H1 (cell line): ENCODE results near the gene LRRC56. TPM values are rescaled to one million over a fixed set of nuclear protein-coding genes. Genes with fewer than 3 reads are reported as not detected.

Source experiments
- CTCF ChIA-PET: fragments of 300-600 bp; sonication (Branson Sonifier 250); formaldehyde crosslinking; loops from one replicate; lab custom pipeline; 2021; ENCODE audit not compliant: partially characterized antibody; lab: Charles Lee
- POLR2A ChIA-PET: fragments of 300-600 bp; sonication (Branson Sonifier 250); formaldehyde crosslinking; loops from one replicate; lab custom pipeline; 2021; ENCODE audit warnings: inconsistent platforms; ENCODE audit not compliant: partially characterized antibody; lab: Charles Lee
- DNase-seq, 2 experiments: peaks; one replicate each; pipeline versions ENCODE4 v3.0.0 to v3.0.0-alpha.2; 2010 to 2022; ENCODE audit warnings: low spot score in 2 of 2, low read depth in 1 of 2, mixed read lengths in 1 of 2
- FAIRE-seq: peaks from 2 replicates; lab custom pipeline; 2011; peaks lifted over from hg19 to GRCh38; lab: Jason Lieb, UNC
- H2AFZ ChIP-seq: 2 replicates; pipeline ENCODE4 v1.8.1; 2012; ENCODE audit warnings: low read length, inconsistent platforms
- H2AK5ac ChIP-seq: 2 replicates; pipeline ENCODE4 v1.6.1; 2013; ENCODE audit warnings: low read depth, low read length
- H2BK120ac ChIP-seq: replicated peaks from 2 replicates; pipeline ENCODE3; 2013; ENCODE audit warnings: low read depth, low read length, inconsistent platforms
- H2BK12ac ChIP-seq: 2 replicates; pipeline ENCODE4 v1.6.1; 2013; ENCODE audit warnings: low read depth, low read length
- H2BK15ac ChIP-seq: 2 replicates; pipeline ENCODE4 v1.6.1; 2013; ENCODE audit warnings: low read length
- H2BK20ac ChIP-seq: 2 replicates; pipeline ENCODE4 v1.6.1; 2013; ENCODE audit warnings: low read length
- H2BK5ac ChIP-seq: 2 replicates; pipeline ENCODE4 v1.6.1; 2013; ENCODE audit warnings: low read depth, low read length
- H3K14ac ChIP-seq: 2 replicates; pipeline ENCODE4 v1.6.1; 2013; ENCODE audit warnings: inconsistent platforms; ENCODE audit not compliant: insufficient read length
- H3K18ac ChIP-seq: 2 replicates; pipeline ENCODE4 v1.6.1; 2013; ENCODE audit warnings: low read length; ENCODE audit errors: extremely low read depth
- H3K23ac ChIP-seq: 2 replicates; pipeline ENCODE4 v1.6.1; 2013; ENCODE audit warnings: inconsistent platforms; ENCODE audit not compliant: insufficient read length
- H3K23me2 ChIP-seq: 2 replicates; pipeline ENCODE4 v1.6.1; 2013; ENCODE audit warnings: low read depth, low read length
- H3K27ac ChIP-seq: 2 replicates; pipeline ENCODE4 v1.6.1; 2011; ENCODE audit warnings: low read depth, low read length, inconsistent platforms
- H3K27me3 ChIP-seq, 4 experiments: replicated peaks in 1 of 4; 1 replicate in 1 of 4; 2 replicates in 3 of 4; pipeline versions ENCODE4 v1.6.1 to v1.8.1; 2011 to 2013; ENCODE audit warnings: low read length in 3 of 4, mild to moderate bottlenecking in 3 of 4, inconsistent platforms in 2 of 4, mixed read lengths in 2 of 4, moderate library complexity in 1 of 4; ENCODE audit not compliant: control insufficient read depth in 3 of 4, insufficient read depth in 3 of 4; ENCODE audit errors: extremely low read depth in 1 of 4
- H3K36me3 ChIP-seq, 4 experiments: 2 replicates each; pipeline versions ENCODE4 v1.6.1 to v1.8.1; 2011 to 2013; ENCODE audit warnings: mild to moderate bottlenecking in 4 of 4, low read length in 3 of 4, moderate library complexity in 2 of 4, control low read depth in 1 of 4, inconsistent platforms in 1 of 4; ENCODE audit not compliant: insufficient read depth in 4 of 4, control insufficient read depth in 2 of 4
- H3K4ac ChIP-seq: replicated peaks from 2 replicates; pipeline ENCODE3; 2013; ENCODE audit warnings: low read length, low read depth, mixed read lengths, inconsistent platforms; ENCODE audit not compliant: insufficient read length
- H3K4me1 ChIP-seq, 4 experiments: replicated peaks in 1 of 4; 1 replicate in 1 of 4; 2 replicates in 3 of 4; pipeline versions ENCODE4 v1.6.1 to v1.8.1; 2011 to 2013; ENCODE audit warnings: low read length in 3 of 4, inconsistent platforms in 2 of 4, mixed read lengths in 1 of 4; ENCODE audit not compliant: insufficient read depth in 4 of 4, control insufficient read depth in 3 of 4
- H3K4me2 ChIP-seq, 2 experiments: 2 replicates each; pipeline versions ENCODE4 v1.6.1 to v1.8.1; 2011 to 2013; ENCODE audit warnings: low read depth in 2 of 2, low read length in 2 of 2, control low read depth in 1 of 2, inconsistent platforms in 1 of 2, mild to moderate bottlenecking in 1 of 2; ENCODE audit not compliant: insufficient read depth in 1 of 2
- H3K4me3 ChIP-seq, 4 experiments: fragments of 200-600, 300-600 bp in 1 of 4; sonication (generic), shearing (Covaris generic), sonication (Bioruptor Twin) in 1 of 4; 2 replicates each; pipeline versions ENCODE4 v1.5.1 to v1.8.1; 2011 to 2016; ENCODE audit warnings: low read length in 4 of 4, low read depth in 3 of 4, control low read depth in 2 of 4, inconsistent platforms in 2 of 4, mild to moderate bottlenecking in 2 of 4, mixed read lengths in 1 of 4, moderate library complexity in 1 of 4; ENCODE audit not compliant: insufficient read depth in 2 of 4; ENCODE audit errors: extremely low read depth in 1 of 4
- H3K56ac ChIP-seq: replicated peaks from 2 replicates; pipeline ENCODE3; 2013; ENCODE audit warnings: low read depth, mild to moderate bottlenecking, mixed read lengths, low read length, inconsistent platforms; ENCODE audit not compliant: insufficient read length
- H3K79me1 ChIP-seq: 2 replicates; pipeline ENCODE4 v1.6.1; 2013; ENCODE audit warnings: low read depth, low read length, control low read depth
- H3K79me2 ChIP-seq, 2 experiments: 2 replicates each; pipeline versions ENCODE4 v1.6.1 to v1.8.1; 2012 to 2013; ENCODE audit warnings: low read length in 2 of 2, mild to moderate bottlenecking in 2 of 2, inconsistent platforms in 1 of 2; ENCODE audit not compliant: insufficient read depth in 2 of 2, control insufficient read depth in 1 of 2
- H3K9ac ChIP-seq, 4 experiments: replicated peaks in 1 of 4; 1 replicate in 1 of 4; 2 replicates in 3 of 4; pipeline versions ENCODE4 v1.6.1 to v1.8.1; 2011 to 2013; ENCODE audit warnings: low read depth in 3 of 4, low read length in 3 of 4, control low read depth in 2 of 4, mild to moderate bottlenecking in 2 of 4, moderate library complexity in 2 of 4, inconsistent platforms in 1 of 4; ENCODE audit errors: extremely low read depth in 1 of 4
- H3K9me3 ChIP-seq, 2 experiments: 2 replicates each; pipeline versions ENCODE4 v1.6.1 to v1.8.1; 2012 to 2013; ENCODE audit warnings: mild to moderate bottlenecking in 2 of 2, moderate library complexity in 2 of 2, control low read depth in 1 of 2, inconsistent platforms in 1 of 2, low read depth in 1 of 2, low read length in 1 of 2, mixed read lengths in 1 of 2; ENCODE audit not compliant: insufficient read depth in 2 of 2
- H4K20me1 ChIP-seq, 2 experiments: replicated peaks in 1 of 2; 2 replicates each; pipeline versions ENCODE3 to v1.8.1; 2011 to 2013; ENCODE audit warnings: inconsistent platforms in 2 of 2, low read length in 2 of 2, mild to moderate bottlenecking in 1 of 2; ENCODE audit not compliant: insufficient read depth in 2 of 2, control insufficient read depth in 1 of 2
- H4K5ac ChIP-seq: 2 replicates; pipeline ENCODE4 v1.6.1; 2013; ENCODE audit warnings: low read length, low read depth, mixed read lengths, inconsistent platforms; ENCODE audit not compliant: insufficient read length
- H4K8ac ChIP-seq: 2 replicates; pipeline ENCODE4 v1.8.0; 2013; ENCODE audit warnings: mild to moderate bottlenecking, moderate library complexity, low read length, inconsistent platforms; ENCODE audit not compliant: insufficient read depth; ENCODE audit errors: extremely low read depth
- H4K91ac ChIP-seq: replicated peaks from 2 replicates; pipeline ENCODE3; 2013; ENCODE audit warnings: low read length, mixed read lengths, inconsistent platforms; ENCODE audit not compliant: insufficient read length
- ATF3 ChIP-seq: IDR thresholded peaks from 2 replicates; pipeline ENCODE4 v1.6.1; 2011; ENCODE audit warnings: low read depth, mild to moderate bottlenecking, low read length; ENCODE audit not compliant: insufficient read depth
- BACH1 ChIP-seq: IDR thresholded peaks from 2 replicates; pipeline ENCODE4 v1.6.1; 2012; ENCODE audit warnings: low read length, improper control_type of control experiment
- CREB1 ChIP-seq: IDR thresholded peaks from 2 replicates; pipeline ENCODE4 v1.6.1; 2012; ENCODE audit warnings: inconsistent platforms
- GTF2F1 ChIP-seq: IDR thresholded peaks from 2 replicates; pipeline ENCODE4 v1.6.1; 2012; ENCODE audit warnings: low read depth, low read length, improper control_type of control experiment, borderline replicate concordance
- HDAC2 ChIP-seq, 2 experiments: fragments of 300-600 bp in 1 of 2; sonication (generic) in 1 of 2; IDR thresholded peaks; 2 replicates each; pipeline ENCODE4 v1.6.1; 2011 to 2012; ENCODE audit warnings: low read depth in 2 of 2, low read length in 2 of 2, mild to moderate bottlenecking in 2 of 2, moderate library complexity in 2 of 2, borderline replicate concordance in 1 of 2, inconsistent platforms in 1 of 2
- HDAC6 ChIP-seq: IDR thresholded peaks from one replicate; pipeline ENCODE4 v1.7.1; 2012; ENCODE audit warnings: low read depth, mild to moderate bottlenecking, inconsistent platforms, low read length, moderate library complexity
- KDM1A ChIP-seq: fragments of 200-600, 300-600 bp; sonication (generic); IDR thresholded peaks from 2 replicates; pipeline ENCODE4 v1.7.1; 2016; ENCODE audit warnings: mild to moderate bottlenecking, low read length, borderline replicate concordance
- NANOG ChIP-seq: IDR thresholded peaks from 2 replicates; pipeline ENCODE4 v1.6.1; 2011; ENCODE audit warnings: low read length, low read depth, mild to moderate bottlenecking, inconsistent platforms; ENCODE audit not compliant: insufficient read depth, poor library complexity, severe bottlenecking
- RAD21 ChIP-seq, 2 experiments: IDR thresholded peaks in 1 of 2; conservative IDR thresholded peaks in 1 of 2; 2 replicates each; pipeline ENCODE4 v1.6.1; 2011; ENCODE audit warnings: low read depth in 2 of 2, low read length in 2 of 2, improper control_type of control experiment in 1 of 2, inconsistent platforms in 1 of 2, mild to moderate bottlenecking in 1 of 2, moderate library complexity in 1 of 2
- SP2 ChIP-seq: IDR thresholded peaks from 2 replicates; pipeline ENCODE4 v1.6.1; 2012; ENCODE audit warnings: mild to moderate bottlenecking, low read length, inconsistent platforms
- WGBS, 2 experiments: shearing (Covaris generic) in 1 of 2; methylation state at CpG; one replicate each; pipeline versions ENCODE4 v1.1.6 to v1.1.7; 2013 to 2015; ENCODE audit warnings: low lambda C conversion rate in 2 of 2, mixed read lengths in 2 of 2, inconsistent platforms in 1 of 2, low coverage in 1 of 2, missing lambda C conversion rate in 1 of 2; ENCODE audit not compliant: insufficient replicate concordance in 2 of 2, insufficient coverage in 1 of 2, insufficient read length in 1 of 2; ENCODE audit errors: extremely low coverage in 1 of 2, missing lambda C conversion rate in 1 of 2; 5-methylcytosine and 5-hydroxymethylcytosine counted together
- polyA plus RNA-seq, 7 experiments: library from polyadenylated mRNA; depleted of rRNA in 3 of 7; stranded (reverse) in 5 of 7; unstranded in 2 of 7; fragments of >200 nt in 5 of 7; fragments of 200-250 nt in 2 of 7; gene quantifications; 1 replicate in 5 of 7; 2 replicates in 1 of 7; 4 replicates in 1 of 7; pipeline versions ENCODE4 v1.2.1 to v1.2.3, GENCODE V29; 2011 to 2013; ENCODE audit warnings: missing spikeins in 2 of 7, mixed read lengths in 2 of 7
- total RNA-seq: library from RNA; stranded (reverse); fragmentation: NEBNext Ultra II Directional; extraction: Animal tissue kit (Norgen Biotek cat#: 25700); gene quantifications from 2 replicates; pipeline ENCODE4 v1.2.1, GENCODE V29; 2021

Gene LRRC56
- total and polyA plus RNA-seq, 2 of the 8 experiments (the other 6 are each of a cell fraction or from before 2014, with no cell fraction given), result 0.94 to 1.9 TPM

- FAIRE-seq (no peak), DNase-seq (no peak)
- Histone ChIP-seq H4K91ac (no peak overlapping the region), H3K4me3 (peak overlapping the region in 3 of 4 experiments; percentile 23 to 83 (median 29); a peak in 6 of 8 replicates), H2BK5ac (no peak overlapping the region), H4K5ac (peak overlapping the region; percentile 38), H3K23me2 (peaks cover 19% of the 10 kb centered on the region; the same call in 1 of the 2 replicates), H3K4me1 (peaks cover 0 to 35% (median 11%) of the 10 kb centered on the region in 4 experiments; a peak in 6 of 7 replicates), H3K79me1 (peaks cover 4% of the 10 kb centered on the region; the same call in 1 of the 2 replicates), H3K4ac (no peak overlapping the region), H2AFZ (no peak overlapping the region), H2BK20ac (0 out of 2 replicates have a peak overlapping the region, but pooled peaks have one; percentile 61), H2BK12ac (peak overlapping the region; percentile 84; the same call in 1 of the 2 replicates), H2BK15ac (no peak overlapping the region), H3K79me2 (peaks cover 0 to 2% of the 10 kb centered on the region in 2 experiments; a peak in 1 of 4 replicates), H3K9ac (no peak overlapping the region; a peak in 1 of 7 replicates), H3K56ac (no peak overlapping the region), H3K23ac (no peak overlapping the region), H3K27me3 (peaks cover 13 to 29% (median 26%) of the 10 kb centered on the region in 4 experiments), H3K14ac (no peak overlapping the region), H2AK5ac (peak overlapping the region; percentile 56; the same call in 1 of the 2 replicates), H3K4me2 (peak overlapping the region; percentile 66 to 95), H2BK120ac (no peak overlapping the region), H3K18ac (peak overlapping the region; percentile 71; the same call in 1 of the 2 replicates), H4K8ac (peak overlapping the region; percentile 35; the same call in 1 of the 2 replicates), H4K20me1 (peaks cover 2 to 8% of the 10 kb centered on the region in 2 experiments), H3K36me3 (no peaks in the 10 kb centered on the region), H3K9me3 (no peaks in the 10 kb centered on the region), H3K27ac (no peak overlapping the region)
- POLR2A ChIA-PET, result interaction anchor here (0.6 to 2.1 kb wide), 8 partner anchors 10 to 75 kb away, joined by 3 to 13 read pairs (median 4); partner anchors contain the start of gene IRF7
- WGBS, 2 experiments, result 75% methylated on average over 20 of the region's 22 CpGs; no CpG with 5 or more reads in 1 of the 2 experiments
- CTCF ChIA-PET, result interaction anchor here (1.0 to 3.8 kb wide), 6 partner anchors 9 to 90 kb away, joined by 3 to 21 read pairs (median 4); no protein-coding TSS in a partner anchor
- TF ChIP-seq HDAC2 (IDR thresholded peaks at IDR 0.05; ENCODE audit: borderline replicate concordance in 1 of 2, low read depth in 2 of 2, low read length in 2 of 2) (no peak), ATF3 (no peak), NANOG (no peak), GTF2F1 (no peak), BACH1 (no peak), CREB1 (no peak), HDAC6 (no peak), SP2 (no peak), RAD21 (IDR thresholded peaks at IDR 0.05 in 1 of 2, conservative IDR thresholded peaks at IDR 0.05 in 1 of 2; ENCODE audit: low read depth in 2 of 2, low read length in 2 of 2) (no peak), KDM1A (no peak)
Measured at GRCh38 chr11:556662-557256, 19.4 kb downstream of the LRRC56 start.
